NCI-H1694 (cell line): ENCODE results near the gene GPRIN1.
A peak's percentile ranks its signal among the peaks of the same experiment; 100 is the strongest.
"Not testable (repeated sequence)": the region's sequence is repeated elsewhere in the genome, so short reads cannot be mapped to it uniquely, and the experiment has no call there.

Experiments used
- DNase-seq: peaks from one replicate; lab custom pipeline; 2025; lab: John Stamatoyannopoulos, UW

GPRIN1 gene

DNA sequence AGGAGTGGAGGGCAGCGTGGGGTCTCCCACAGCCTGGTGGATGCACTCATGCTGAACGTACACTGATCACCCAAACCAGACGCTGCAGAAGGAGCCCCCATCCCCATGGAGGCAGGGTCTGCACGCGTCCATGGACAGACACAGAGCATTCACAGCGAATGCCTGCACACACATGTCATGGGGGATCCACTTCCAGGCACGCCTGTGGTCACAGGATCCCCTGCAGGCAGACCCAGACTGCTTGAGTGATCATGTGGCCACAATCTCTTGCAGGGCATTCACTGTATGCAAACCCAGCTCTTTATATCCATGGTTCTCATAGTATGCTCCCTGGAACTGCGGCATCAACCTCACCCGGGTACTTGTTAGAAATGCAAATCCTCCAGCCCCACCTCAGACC is 15.0 kb upstream of the GPRIN1 start:
- no peak for DNase-seq

- no peak for DNase-seq
Observed at GRCh38 chr5:176624142-176624541, 14.2 kb upstream of the GPRIN1 start.

DNA sequence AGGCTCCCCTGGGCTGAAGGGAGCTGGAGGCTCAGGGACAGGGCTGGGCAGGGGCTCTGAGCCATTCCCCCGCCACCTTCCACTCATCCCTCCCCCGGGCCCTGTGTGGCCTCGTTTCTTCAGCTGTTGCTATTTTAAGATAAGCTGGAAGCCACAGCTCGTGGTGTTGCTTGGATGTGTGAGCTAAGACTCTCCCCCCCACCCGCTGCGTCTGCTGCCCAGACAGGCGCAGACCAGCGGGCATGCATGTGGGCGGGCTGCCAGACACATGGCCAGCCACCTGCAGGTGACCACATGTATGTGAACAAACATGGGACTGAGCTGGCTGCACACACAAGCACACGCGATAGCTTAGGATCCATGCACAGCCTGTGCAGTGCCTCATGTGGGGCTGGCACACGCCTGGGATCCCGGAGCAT is 11.7 kb upstream of the GPRIN1 start:
- no peak for DNase-seq

- no peak for DNase-seq
Observed at GRCh38 chr5:176620333-176620981, 10.5 kb upstream of the GPRIN1 start.

DNA sequence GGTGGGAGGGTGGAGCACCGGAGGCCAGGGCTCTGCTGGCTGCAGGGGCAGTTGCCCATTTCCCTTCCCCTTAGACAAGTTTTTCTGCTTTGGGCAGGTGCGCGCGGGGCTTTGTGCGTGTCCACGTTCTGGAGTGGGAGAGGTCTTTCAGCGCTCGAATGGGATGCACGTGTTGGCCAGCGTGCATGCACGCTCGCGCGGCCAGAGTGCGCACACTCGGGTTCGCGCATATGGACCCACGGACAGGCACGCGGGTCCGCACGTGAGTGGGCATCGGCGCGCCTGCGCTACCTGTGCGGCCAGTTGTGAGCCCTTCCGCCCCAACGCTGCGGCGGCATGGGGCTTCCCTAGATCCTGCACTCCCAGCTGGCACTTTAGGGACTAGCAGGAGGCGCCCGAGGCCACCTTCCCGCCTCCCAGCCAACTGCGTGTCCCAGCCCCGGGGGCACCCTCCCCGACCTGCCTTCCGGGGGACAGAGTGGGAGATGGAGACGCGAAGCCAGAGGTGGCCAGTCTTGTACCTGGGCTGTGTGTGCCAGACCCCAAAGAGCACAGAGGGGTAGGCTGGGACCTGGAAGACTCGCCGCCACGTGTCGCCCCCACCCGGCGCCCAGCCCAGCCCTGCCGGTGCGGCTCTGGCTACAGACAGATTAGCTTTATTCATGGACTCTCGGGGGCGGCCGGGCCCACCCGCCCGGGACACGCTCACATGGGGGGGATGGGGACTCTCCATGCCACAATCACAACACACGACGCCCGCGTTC is 9.8 kb upstream of the GPRIN1 start:
- DNase-seq, result no peak

GRCh38 chr5:176619203-176619568 is 9.2 kb upstream of the GPRIN1 start:
- DNase-seq, result no peak

DNA sequence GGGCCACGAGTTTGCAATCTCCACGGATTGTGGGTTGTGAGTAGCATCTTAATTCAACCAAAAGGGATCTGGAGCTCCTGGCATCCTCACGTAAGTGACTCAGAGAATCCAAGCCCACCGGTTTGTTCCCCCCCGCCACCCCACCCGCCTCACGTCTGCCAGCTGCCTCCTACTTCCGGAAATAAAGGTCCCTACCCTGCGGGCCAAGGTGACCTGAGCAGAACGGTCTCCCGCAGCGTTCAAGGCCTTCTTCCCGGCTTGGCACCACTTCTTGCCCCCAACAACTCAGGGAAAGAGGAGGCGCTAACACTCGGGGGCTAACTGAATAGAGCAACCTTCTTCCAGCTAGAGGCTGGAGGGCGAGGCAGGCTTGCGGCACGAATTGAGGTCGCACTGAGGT is 8.8 kb upstream of the GPRIN1 start:
- no peak for DNase-seq

GRCh38 chr5:176616511-176616910 is 6.6 kb upstream of the GPRIN1 start:
- no peak for DNase-seq

GRCh38 chr5:176614805-176615478 is 5.0 kb upstream of the GPRIN1 start:
- DNase-seq, result peak; percentile 56

GRCh38 chr5:176612855-176613254 is 2.9 kb upstream of the GPRIN1 start:
- no peak for DNase-seq

DNA sequence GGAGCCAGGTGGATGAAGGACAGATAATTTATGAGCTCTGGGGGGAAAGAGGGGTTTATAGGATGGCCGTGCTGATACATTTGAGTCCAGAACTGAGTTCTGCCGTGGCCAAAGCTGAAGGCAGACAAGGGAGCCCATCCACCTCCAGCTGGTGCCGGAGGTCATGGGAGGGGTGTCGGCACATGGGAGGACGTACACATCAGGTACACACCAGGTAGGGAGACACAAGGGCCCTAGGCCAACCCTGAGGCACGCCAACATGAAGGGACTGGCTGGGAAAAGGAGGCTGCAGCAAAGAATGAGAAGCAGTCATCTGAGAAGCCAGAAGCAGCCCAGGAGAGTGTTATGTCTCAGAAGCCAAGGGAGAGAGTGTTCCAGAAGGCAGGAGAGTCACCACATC is 2.1 kb upstream of the GPRIN1 start:
- no peak for DNase-seq

DNA sequence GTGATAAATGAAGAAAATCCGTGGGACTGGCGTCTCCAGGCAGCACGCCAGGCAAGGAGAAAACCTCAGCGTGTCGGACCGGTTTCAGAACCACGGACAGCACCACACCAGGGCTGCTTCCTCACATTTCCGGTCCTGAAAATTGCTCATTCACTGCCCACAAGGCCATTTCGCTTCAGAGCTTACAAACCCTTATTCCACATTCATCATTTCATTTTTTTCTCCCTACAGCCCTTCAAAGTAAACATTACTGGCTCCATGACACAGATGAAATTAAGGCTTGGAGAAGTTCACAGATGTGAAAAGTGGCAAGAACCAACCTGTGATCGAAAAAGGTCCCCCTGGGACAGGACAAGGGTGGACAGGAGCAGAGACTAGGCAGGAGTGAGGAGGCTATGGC is 1.5 kb upstream of the GPRIN1 start:
- DNase-seq, result no peak

DNA sequence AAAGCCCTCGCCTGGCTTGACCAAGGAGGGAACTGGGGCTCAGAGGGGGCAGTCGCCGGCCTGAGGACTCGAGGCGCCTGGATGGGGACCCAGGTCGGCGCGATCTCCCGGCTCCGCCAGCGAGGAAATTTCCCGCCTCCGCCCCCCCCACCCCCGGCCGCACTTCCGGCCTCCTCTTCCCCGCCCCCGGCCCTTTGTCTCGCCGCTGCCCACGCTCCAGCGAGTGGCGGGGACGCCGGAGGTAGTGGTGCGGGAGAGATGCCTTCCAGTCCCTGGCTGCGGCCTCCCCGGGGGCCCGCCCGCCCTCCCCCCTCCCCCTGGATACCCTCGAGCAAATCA is 448 bp upstream of the GPRIN1 start:
- DNase-seq, result no peak

GRCh38 chr5:176608937-176609723 is 826 bp downstream of the GPRIN1 start:
- no peak for DNase-seq

DNA sequence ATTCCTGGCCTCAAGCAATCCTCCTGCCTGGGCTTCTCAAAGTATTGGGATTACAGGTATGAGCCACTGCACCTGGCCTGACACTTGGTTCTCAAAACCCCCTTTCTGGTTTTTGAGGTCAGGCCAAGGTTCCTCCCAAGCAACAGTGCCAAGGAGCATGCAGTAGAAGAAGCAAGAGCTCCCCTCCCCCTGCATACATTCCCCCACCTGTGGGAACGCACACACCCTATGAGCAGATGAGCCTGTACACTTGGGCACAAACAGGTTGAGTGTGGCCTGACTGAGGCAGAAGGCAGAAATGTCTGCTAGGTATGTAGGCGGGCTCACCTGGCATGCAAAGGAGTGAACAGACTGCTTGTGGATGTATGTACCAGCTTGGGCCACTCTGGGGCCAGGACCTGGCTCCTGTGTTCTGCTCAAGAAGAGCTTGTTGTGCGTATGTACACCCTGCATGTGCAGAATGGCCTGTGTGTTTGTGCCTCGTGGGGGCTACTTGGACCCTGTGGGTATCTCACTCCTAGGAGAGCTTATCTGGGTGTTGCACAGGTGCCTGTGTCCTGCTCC is 1.7 kb downstream of the GPRIN1 start:
- DNase-seq, result no peak

- no peak for DNase-seq
Observed at GRCh38 chr5:176606875-176607274, 3.1 kb downstream of the GPRIN1 start.

DNA sequence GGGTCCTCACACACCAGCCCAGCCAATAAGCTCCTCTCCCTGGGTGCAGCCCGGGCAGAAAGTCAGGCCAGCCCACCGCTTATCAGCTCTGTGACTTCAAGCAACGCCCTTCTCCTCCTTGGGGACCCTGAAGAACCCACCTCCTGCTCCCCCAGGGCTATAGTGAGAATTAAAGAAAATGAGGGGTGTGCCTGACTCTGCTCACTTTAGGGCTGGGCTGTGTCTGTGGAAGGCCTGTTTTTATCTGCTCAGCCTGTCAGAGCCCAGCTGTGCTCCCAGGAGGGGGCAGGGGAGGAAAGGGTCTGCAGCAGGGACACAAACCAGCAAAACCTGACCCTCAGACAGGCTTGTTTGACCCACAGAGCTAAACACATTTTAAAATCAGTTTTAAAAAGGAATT is 3.9 kb downstream of the GPRIN1 start:
- DNase-seq, result no peak

DNA sequence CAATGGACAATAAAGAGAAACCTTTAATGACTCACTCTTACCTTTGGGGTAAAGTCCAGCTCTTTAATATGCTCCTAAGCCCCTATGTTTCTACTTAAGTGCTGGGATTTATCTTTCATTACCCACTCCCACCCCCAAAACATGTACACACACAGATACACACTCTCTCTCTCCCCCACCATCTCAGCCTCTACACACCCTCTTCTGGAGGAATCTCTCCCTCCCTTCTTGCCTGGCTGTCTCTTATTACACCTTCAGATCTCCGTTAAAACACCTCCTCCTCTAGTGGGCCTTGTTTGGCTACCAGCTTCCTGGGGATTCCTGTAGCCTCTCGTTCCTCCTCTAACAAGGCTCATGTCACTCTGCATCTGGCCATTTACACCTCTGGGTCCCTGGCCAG is 6.9 kb downstream of the GPRIN1 start:
- no peak for DNase-seq

DNA sequence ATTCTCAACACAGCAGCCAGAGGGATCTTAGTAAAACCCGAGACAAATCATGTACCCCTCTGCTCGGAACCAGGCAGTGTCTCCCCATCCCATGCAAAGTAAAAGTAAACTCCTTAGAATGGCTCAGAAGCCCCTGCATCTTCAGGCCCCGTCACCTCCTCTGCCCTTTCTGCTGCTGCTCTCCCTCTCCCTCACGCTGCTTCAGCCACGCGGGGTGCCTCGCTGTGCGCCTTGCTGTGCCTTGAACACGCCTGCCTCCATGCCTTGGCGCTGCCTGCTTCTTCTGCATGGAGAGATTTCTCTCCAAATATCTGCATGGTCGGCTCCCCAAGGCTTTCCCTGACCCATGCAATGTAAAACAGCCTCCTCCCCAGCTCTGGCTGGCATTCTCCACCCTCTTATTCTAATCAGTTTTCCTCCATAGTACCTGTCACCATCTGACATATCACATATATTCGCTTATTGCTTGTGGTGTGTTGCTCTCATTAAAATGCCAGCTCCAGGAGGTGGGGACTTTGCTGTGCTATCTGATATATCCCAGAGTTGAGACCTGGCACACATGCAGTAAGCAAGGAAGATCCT is 8.0 kb downstream of the GPRIN1 start:
- DNase-seq, result no peak

GRCh38 chr5:176599749-176600430 is 10.1 kb downstream of the GPRIN1 start:
- not testable (repeated sequence) for DNase-seq
